Tibial artery (tissue), 4 donors: Measurements from ENCODE around the gene METRN.

Experiments used
- DNase-seq, 2 donors: peaks; one replicate each; pipeline ENCODE4 v3.0.0-alpha.2; 2019
- H3K27ac ChIP-seq, 2 donors: fragments of 200-600 bp; sonication (generic) in 1 of 2; 1 replicate in 1 of 2; 2 replicates in 1 of 2; pipeline ENCODE4 v1.5.1; 2018 to 2019; ENCODE audit warnings: mild to moderate bottlenecking in 1 of 2
- H3K27me3 ChIP-seq, 2 donors: fragments of 200-600 bp; sonication (generic) in 1 of 2; one replicate each; pipeline versions ENCODE4 v1.5.1 to v1.6.0; 2016 to 2019
- H3K36me3 ChIP-seq, 3 donors: fragments of 200-600 bp; sonication (generic) in 2 of 3; one replicate each; pipeline ENCODE4 v1.5.1; 2016 to 2019; ENCODE audit warnings: mild to moderate bottlenecking in 2 of 3
- H3K4me1 ChIP-seq, 4 donors: fragments of 200-600 bp; sonication (generic) in 2 of 4; 1 replicate in 3 of 4; 2 replicates in 1 of 4; pipeline ENCODE4 v1.5.1; 2016 to 2019
- H3K4me3 ChIP-seq, 2 donors: fragments of 200-600 bp; sonication (generic) in 1 of 2; 1 replicate in 1 of 2; 2 replicates in 1 of 2; pipeline ENCODE4 v1.5.1; 2018 to 2019; ENCODE audit warnings: mild to moderate bottlenecking in 2 of 2
- H3K9me3 ChIP-seq, 3 donors: fragments of 200-600 bp; sonication (generic) in 1 of 3; one replicate each; pipeline ENCODE4 v1.5.1; 2016 to 2019
- CTCF ChIP-seq, 2 experiments: fragments of 200-600 bp in 1 of 2; fragments of 450-650 bp in 1 of 2; IDR thresholded peaks; one replicate each; pipeline ENCODE4 v1.5.1; 2017 to 2019; ENCODE audit warnings: antibody characterized with exemption in 2 of 2, mild to moderate bottlenecking in 1 of 2, moderate library complexity in 1 of 2
- intact Hi-C: fragments of 100-400 bp; cut with DNase I; formaldehyde crosslinking; loops from one replicate; pipeline ENCODE4 v1.15.0; 2023; ENCODE audit warnings: low total_unique reads

Gene METRN

GRCh38 chr16:721765-722540, 7.0 kb downstream of the METRN start:
- no peak for TF ChIP-seq CTCF (IDR thresholded peaks at IDR 0.05)
- Histone ChIP-seq H3K27me3 (peaks cover 0 to 21% of the 10 kb centered on the region in 2 donors), H3K27ac (peak overlapping the region; percentile 77 to 92), H3K36me3 (no peaks in the 10 kb centered on the region), H3K4me3 (peak overlapping the region; percentile 63 to 74), H3K9me3 (no peaks in the 10 kb centered on the region), H3K4me1 (peaks cover 0 to 44% (median 27%) of the 10 kb centered on the region in 4 donors)
- intact Hi-C loops: no loop called here
- DNase-seq: no peak

DNA sequence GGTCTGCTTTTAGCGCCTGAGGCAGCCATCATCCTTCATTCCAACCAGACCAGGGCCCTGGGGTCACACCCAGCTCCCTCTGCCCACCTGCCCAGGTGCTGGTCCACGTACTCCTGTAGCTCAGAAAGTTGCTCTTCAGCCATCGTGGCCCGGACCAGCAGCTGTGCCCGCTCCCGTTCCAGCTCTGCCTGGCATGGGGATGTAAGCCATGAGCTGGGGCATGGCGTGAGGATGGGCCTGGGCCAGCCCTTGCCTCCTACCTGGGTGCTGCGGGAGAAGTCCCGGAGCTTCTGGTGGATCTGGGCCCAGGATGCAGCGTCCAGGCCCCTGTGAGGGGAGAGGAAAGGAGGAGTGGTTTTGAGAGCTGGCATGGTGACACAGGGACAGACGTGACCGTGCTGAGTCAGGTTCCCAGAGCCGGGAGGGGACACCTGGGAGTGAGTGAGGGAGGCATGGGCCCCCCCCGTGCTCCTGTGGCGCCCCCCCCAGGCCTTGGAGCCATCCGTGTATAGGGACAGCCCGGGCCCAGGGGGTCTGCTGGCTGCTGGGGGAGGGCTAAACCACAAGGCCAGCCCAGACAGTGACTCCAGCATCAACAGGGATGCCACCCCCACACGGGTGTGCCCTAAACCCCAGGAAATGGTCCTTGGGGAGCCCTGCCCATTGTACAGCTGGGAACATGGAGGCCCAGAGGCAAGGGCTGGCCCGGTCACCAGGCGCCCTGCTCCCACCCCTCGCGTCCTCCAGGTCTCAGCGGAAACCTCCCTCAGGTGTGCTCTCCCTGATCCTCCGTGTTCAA, 8.1 kb downstream of the METRN start:
- no peak overlapping the region for H3K4me3 ChIP-seq
- TF ChIP-seq CTCF (IDR thresholded peaks at IDR 0.05): no peak
- H3K9me3 ChIP-seq: no peaks in the 10 kb centered on the region
- H3K4me1 ChIP-seq: peaks cover 0 to 52% (median 37%) of the 10 kb centered on the region in 4 donors
- no peak overlapping the region for H3K27ac ChIP-seq
- no peak for DNase-seq
- intact Hi-C loops: no loop called here
- H3K27me3 ChIP-seq: peaks cover 0 to 31% of the 10 kb centered on the region in 2 donors
- no peaks in the 10 kb centered on the region for H3K36me3 ChIP-seq

GRCh38 chr16:723695-724094, 8.8 kb downstream of the METRN start:
- no peak overlapping the region for H3K4me3 ChIP-seq
- TF ChIP-seq CTCF (IDR thresholded peaks at IDR 0.05): no peak
- H3K36me3 ChIP-seq: no peaks in the 10 kb centered on the region
- intact Hi-C loops: no loop called here
- no peak for DNase-seq
- no peaks in the 10 kb centered on the region for H3K9me3 ChIP-seq
- H3K4me1 ChIP-seq: peaks cover 0 to 58% (median 44%) of the 10 kb centered on the region in 4 donors
- H3K27me3 ChIP-seq: peaks cover 0 to 38% of the 10 kb centered on the region in 2 donors
- no peak overlapping the region for H3K27ac ChIP-seq

GRCh38 chr16:724188-725040, 9.5 kb downstream of the METRN start:
- H3K9me3 ChIP-seq: no peaks in the 10 kb centered on the region
- TF ChIP-seq CTCF (IDR thresholded peaks at IDR 0.05): no peak
- peaks cover 0 to 59% (median 49%) of the 10 kb centered on the region in 4 donors for H3K4me1 ChIP-seq
- DNase-seq: no peak
- H3K27me3 ChIP-seq: peaks cover 0 to 45% of the 10 kb centered on the region in 2 donors
- no peak overlapping the region for H3K4me3 ChIP-seq
- peaks cover 0 to 2% (median 0%) of the 10 kb centered on the region in 3 donors for H3K36me3 ChIP-seq
- no peak overlapping the region for H3K27ac ChIP-seq
- intact Hi-C loops: no loop called here

DNA sequence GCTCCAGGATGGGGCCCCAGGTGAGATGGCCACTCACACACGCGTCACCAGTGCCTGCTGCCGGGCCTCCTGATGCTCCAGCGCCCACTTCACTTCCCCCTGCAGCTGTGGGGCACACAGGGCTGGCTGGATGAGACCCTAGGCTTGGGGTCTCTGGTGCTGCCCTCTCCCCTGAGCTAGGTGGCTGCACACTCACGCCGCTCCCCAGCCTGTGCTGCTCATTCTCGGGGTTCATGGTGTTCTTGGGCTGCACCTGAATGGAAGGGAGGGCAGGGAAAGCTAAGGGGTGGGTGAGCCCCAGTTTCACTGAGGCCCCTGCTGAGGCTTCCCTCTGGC, 10.1 kb downstream of the METRN start:
- intact Hi-C loops: no loop called here
- no peak for DNase-seq
- H3K4me3 ChIP-seq: no peak overlapping the region
- H3K27me3 ChIP-seq: peaks cover 0 to 45% of the 10 kb centered on the region in 2 donors
- H3K9me3 ChIP-seq: no peaks in the 10 kb centered on the region
- H3K36me3 ChIP-seq: peaks cover 0 to 8% (median 0%) of the 10 kb centered on the region in 3 donors
- H3K4me1 ChIP-seq: peaks cover 0 to 54% (median 45%) of the 10 kb centered on the region in 4 donors
- H3K27ac ChIP-seq: no peak overlapping the region
- TF ChIP-seq CTCF (IDR thresholded peaks at IDR 0.05): no peak
